ENCODE results near the gene RCSD1. TPM values are rescaled to one million over a fixed set of nuclear protein-coding genes. Genes with fewer than 3 reads are reported as not detected.

Gene RCSD1
- total and polyA plus RNA-seq, 10 of the 15 experiments (the other 5 are each of a cell fraction or from before 2014, with no cell fraction given) = 11.4 to 78.3 (median 71.6) TPM

GRCh38 chr1:167714439-167715156, 84.6 kb downstream of the RCSD1 start (continued):
- no peak for TF ChIP-seq SUZ12 (IDR thresholded peaks at IDR 0.05; ENCODE audit: unreplicated experiment)
- TF ChIP-seq PRDM15 (CRISPR knock-in tag; IDR thresholded peaks at IDR 0.05) = no peak
- TF ChIP-seq CHD1 (IDR thresholded peaks at IDR 0.05; ENCODE audit: low read depth, low read length) = no peak
- peak; percentile 79; the same call in 1 of the 2 replicates for TF ChIP-seq ZNF207 (IDR thresholded peaks at IDR 0.05; ENCODE audit: borderline replicate concordance)
- no peak for TF ChIP-seq JUNB (IDR thresholded peaks at IDR 0.05)
- peak; percentile 63; the same call in 1 of the 2 replicates for TF ChIP-seq SREBF1 (IDR thresholded peaks at IDR 0.05; ENCODE audit: low read length)
- TF ChIP-seq TARDBP (IDR thresholded peaks at IDR 0.05; ENCODE audit: borderline replicate concordance) = peak; percentile 99
- peak; percentile 79 for TF ChIP-seq DPF2 (IDR thresholded peaks at IDR 0.05)
- no peak for TF ChIP-seq TCF12 (IDR thresholded peaks at IDR 0.05; ENCODE audit: low read depth, low read length)
- no peak for TF ChIP-seq NR2C2 (IDR thresholded peaks at IDR 0.05; ENCODE audit: borderline replicate concordance, control insufficient read depth, insufficient read length, low read depth)
- peak in 1 of 2 experiments; percentile 65; a peak in 1 of 4 replicates for TF ChIP-seq EP300 (IDR thresholded peaks at IDR 0.05; ENCODE audit: borderline replicate concordance in 1 of 2, control insufficient read depth in 1 of 2, low read depth in 2 of 2, low read length in 2 of 2)
- no peak for TF ChIP-seq ZZZ3 (IDR thresholded peaks at IDR 0.05; ENCODE audit: control insufficient read depth, insufficient read length, low read depth)
- no peak for TF ChIP-seq NFXL1 (IDR thresholded peaks at IDR 0.05; ENCODE audit: borderline replicate concordance)
- TF ChIP-seq CHD2 (IDR thresholded peaks at IDR 0.05; ENCODE audit: borderline replicate concordance, low read depth, low read length) = peak; percentile 64
- peak; percentile 53; the same call in 1 of the 2 replicates for TF ChIP-seq TAF1 (IDR thresholded peaks at IDR 0.05; ENCODE audit: borderline replicate concordance, low read depth, low read length)
- peak; percentile 40; the same call in 1 of the 2 replicates for TF ChIP-seq CREM (IDR thresholded peaks at IDR 0.05; ENCODE audit: low read depth)
- TF ChIP-seq RELA (IDR thresholded peaks at IDR 0.05; ENCODE audit: borderline replicate concordance, partially characterized antibody) = peak; percentile 90
- TF ChIP-seq ETV6 (conservative IDR thresholded peaks at IDR 0.05 in 1 of 2, IDR thresholded peaks at IDR 0.05 in 1 of 2; ENCODE audit: borderline replicate concordance in 1 of 2, low read depth in 1 of 2) = peak in 1 of 2 experiments; percentile 76; a peak in 2 of 4 replicates
- TF ChIP-seq SMAD1 (IDR thresholded peaks at IDR 0.05; ENCODE audit: low read depth, partially characterized antibody) = no peak
- TF ChIP-seq NBN (IDR thresholded peaks at IDR 0.05) = peak; percentile 95
- TF ChIP-seq NRF1 (conservative IDR thresholded peaks at IDR 0.05; ENCODE audit: low read depth, low read length) = no peak
- peak; percentile 82 for TF ChIP-seq MYC (IDR thresholded peaks at IDR 0.05; ENCODE audit: insufficient read depth, insufficient read length, insufficient replicate concordance, low read length, severe bottlenecking)
- TF ChIP-seq HDGF (IDR thresholded peaks at IDR 0.05) = no peak
- TF ChIP-seq SP1 (IDR thresholded peaks at IDR 0.05; ENCODE audit: low read depth, low read length) = peak; percentile 29
- TF ChIP-seq SUPT20H (IDR thresholded peaks at IDR 0.05; ENCODE audit: borderline replicate concordance, control insufficient read depth, low read depth, low read length) = no peak
- no peak for TF ChIP-seq NFYB (IDR thresholded peaks at IDR 0.05; ENCODE audit: insufficient read depth, low read depth, low read length)

All from GM12878 (cell line).